ENCODE data around the gene NAT10. TPM values are rescaled to one million over a fixed set of nuclear protein-coding genes. Genes with fewer than 3 reads are reported as not detected.

NAT10 gene
- total RNA-seq, 1 experiment from 2014 or later = 103 TPM

- no peaks in the 10 kb centered on the region for H3K9me3 ChIP-seq (ENCODE audit: control insufficient read depth, low read depth, low read length)
- H3K27ac Mint-ChIP-seq = no peak overlapping the region
- no peaks in the 10 kb centered on the region for H3K9me3 Mint-ChIP-seq
- no CpG with 5 or more reads among the region's 8 CpGs for WGBS (ENCODE audit: extremely low coverage, insufficient read length, low lambda C conversion rate)
- peaks cover 68 to 75% of the 10 kb centered on the region in 2 experiments for H3K4me1 Mint-ChIP-seq
- no peak overlapping the region for H3K18ac ChIP-seq (ENCODE audit: insufficient read length, low read depth, low read length)
- no peaks in the 10 kb centered on the region for H3K36me3 Mint-ChIP-seq (ENCODE audit: insufficient read depth in 1 of 3, low read depth in 3 of 3)
- no peaks in the 10 kb centered on the region for H3K79me1 ChIP-seq (ENCODE audit: insufficient read depth, low read depth, low read length, poor library complexity, severe bottlenecking)
- no peak overlapping the region for H2AFZ ChIP-seq (ENCODE audit: low read length)
- H2BK20ac ChIP-seq (ENCODE audit: low read depth, low read length, poor library complexity, severe bottlenecking) = no peak overlapping the region
- no peak overlapping the region for H2BK15ac ChIP-seq (ENCODE audit: low read depth, low read length)
- H3K4me1 ChIP-seq (ENCODE audit: insufficient read depth, low read length) = peaks cover 16% of the 10 kb centered on the region; the same call in 1 of the 2 replicates
- no peak overlapping the region for H2BK12ac ChIP-seq (ENCODE audit: insufficient read length, low read depth, low read length)
- H3K14ac ChIP-seq (ENCODE audit: insufficient read depth, low read length) = no peak overlapping the region
- H3K4me3 Mint-ChIP-seq = no peak overlapping the region
- H3K9ac ChIP-seq (ENCODE audit: extremely low read depth, insufficient read length, low read length) = no peak overlapping the region
- no peak overlapping the region for H2BK5ac ChIP-seq (ENCODE audit: insufficient read length, low read length)
- H4K8ac ChIP-seq (replicated peaks; ENCODE audit: insufficient read length, low read depth, low read length) = no peak overlapping the region
- H4K20me1 ChIP-seq (ENCODE audit: control insufficient read depth, insufficient read depth, insufficient read length) = no peaks in the 10 kb centered on the region
- no peaks in the 10 kb centered on the region for H3K27me3 ChIP-seq (ENCODE audit: insufficient read depth, low read length)
- H3T11ph ChIP-seq (ENCODE audit: low read length) = no peak overlapping the region
- H2AK5ac ChIP-seq (ENCODE audit: insufficient read length, low read length) = no peak overlapping the region
- H3K4ac ChIP-seq (ENCODE audit: low read depth, low read length) = no peak overlapping the region
- TF ChIP-seq CTCF (conservative IDR thresholded peaks at IDR 0.05) = no peak
- no peak overlapping the region for H3K23ac ChIP-seq (ENCODE audit: insufficient read length, low read depth, low read length)
- no peak overlapping the region for H4K5ac ChIP-seq (ENCODE audit: insufficient read length, low read depth, low read length)
- no peak overlapping the region for H2BK120ac ChIP-seq (ENCODE audit: low read depth, low read length, poor library complexity, severe bottlenecking)
- H3K27me3 Mint-ChIP-seq (ENCODE audit: low read depth) = no peaks in the 10 kb centered on the region; the same call in 1 of the 2 replicates
- H3K4me2 ChIP-seq (ENCODE audit: insufficient read depth, insufficient read length, low read length) = no peak overlapping the region
- DNase-seq = no peak
- peaks cover 2% of the 10 kb centered on the region for H3K23me2 ChIP-seq (ENCODE audit: insufficient read length, low read depth, low read length, poor library complexity, severe bottlenecking)
- H3K56ac ChIP-seq (ENCODE audit: insufficient read length, low read depth, low read length) = no peak overlapping the region
- H3K79me2 ChIP-seq (ENCODE audit: insufficient read depth, low read length) = no peaks in the 10 kb centered on the region
- H3K27ac ChIP-seq (ENCODE audit: insufficient read length, low read depth, low read length) = no peak overlapping the region
- no peak overlapping the region for H4K91ac ChIP-seq (ENCODE audit: insufficient read length, low read depth, low read length)
These were observed 85.0 kb downstream of the NAT10 start for GRCh38 chr11:34190192-34191139.

All from H9 (cell line).